H1 (cell line): Measurements from ENCODE around the gene VCPKMT. TPM values are rescaled to one million over a fixed set of nuclear protein-coding genes. Genes with fewer than 3 reads are reported as not detected.

ENCODE experiments used
- CTCF ChIA-PET: fragments of 300-600 bp; sonication (Branson Sonifier 250); formaldehyde crosslinking; loops from one replicate; lab custom pipeline; 2021; ENCODE audit not compliant: partially characterized antibody; lab: Charles Lee
- POLR2A ChIA-PET: fragments of 300-600 bp; sonication (Branson Sonifier 250); formaldehyde crosslinking; loops from one replicate; lab custom pipeline; 2021; ENCODE audit warnings: inconsistent platforms; ENCODE audit not compliant: partially characterized antibody; lab: Charles Lee
- DNase-seq, 2 experiments: peaks; one replicate each; pipeline versions ENCODE4 v3.0.0 to v3.0.0-alpha.2; 2010 to 2022; ENCODE audit warnings: low spot score in 2 of 2, low read depth in 1 of 2, mixed read lengths in 1 of 2
- FAIRE-seq: peaks from 2 replicates; lab custom pipeline; 2011; peaks lifted over from hg19 to GRCh38; lab: Jason Lieb, UNC
- H2AFZ ChIP-seq: 2 replicates; pipeline ENCODE4 v1.8.1; 2012; ENCODE audit warnings: low read length, inconsistent platforms
- H2AK5ac ChIP-seq: 2 replicates; pipeline ENCODE4 v1.6.1; 2013; ENCODE audit warnings: low read depth, low read length
- H2BK120ac ChIP-seq: replicated peaks from 2 replicates; pipeline ENCODE3; 2013; ENCODE audit warnings: low read depth, low read length, inconsistent platforms
- H2BK12ac ChIP-seq: 2 replicates; pipeline ENCODE4 v1.6.1; 2013; ENCODE audit warnings: low read depth, low read length
- H2BK15ac ChIP-seq: 2 replicates; pipeline ENCODE4 v1.6.1; 2013; ENCODE audit warnings: low read length
- H2BK20ac ChIP-seq: 2 replicates; pipeline ENCODE4 v1.6.1; 2013; ENCODE audit warnings: low read length
- H2BK5ac ChIP-seq: 2 replicates; pipeline ENCODE4 v1.6.1; 2013; ENCODE audit warnings: low read depth, low read length
- H3K14ac ChIP-seq: 2 replicates; pipeline ENCODE4 v1.6.1; 2013; ENCODE audit warnings: inconsistent platforms; ENCODE audit not compliant: insufficient read length
- H3K18ac ChIP-seq: 2 replicates; pipeline ENCODE4 v1.6.1; 2013; ENCODE audit warnings: low read length; ENCODE audit errors: extremely low read depth
- H3K23ac ChIP-seq: 2 replicates; pipeline ENCODE4 v1.6.1; 2013; ENCODE audit warnings: inconsistent platforms; ENCODE audit not compliant: insufficient read length
- H3K23me2 ChIP-seq: 2 replicates; pipeline ENCODE4 v1.6.1; 2013; ENCODE audit warnings: low read depth, low read length
- H3K27ac ChIP-seq: 2 replicates; pipeline ENCODE4 v1.6.1; 2011; ENCODE audit warnings: low read depth, low read length, inconsistent platforms
- H3K27me3 ChIP-seq, 4 experiments: replicated peaks in 1 of 4; 1 replicate in 1 of 4; 2 replicates in 3 of 4; pipeline versions ENCODE4 v1.6.1 to v1.8.1; 2011 to 2013; ENCODE audit warnings: low read length in 3 of 4, mild to moderate bottlenecking in 3 of 4, inconsistent platforms in 2 of 4, mixed read lengths in 2 of 4, moderate library complexity in 1 of 4; ENCODE audit not compliant: control insufficient read depth in 3 of 4, insufficient read depth in 3 of 4; ENCODE audit errors: extremely low read depth in 1 of 4
- H3K36me3 ChIP-seq, 4 experiments: 2 replicates each; pipeline versions ENCODE4 v1.6.1 to v1.8.1; 2011 to 2013; ENCODE audit warnings: mild to moderate bottlenecking in 4 of 4, low read length in 3 of 4, moderate library complexity in 2 of 4, control low read depth in 1 of 4, inconsistent platforms in 1 of 4; ENCODE audit not compliant: insufficient read depth in 4 of 4, control insufficient read depth in 2 of 4
- H3K4ac ChIP-seq: replicated peaks from 2 replicates; pipeline ENCODE3; 2013; ENCODE audit warnings: low read length, low read depth, mixed read lengths, inconsistent platforms; ENCODE audit not compliant: insufficient read length
- H3K4me1 ChIP-seq, 4 experiments: replicated peaks in 1 of 4; 1 replicate in 1 of 4; 2 replicates in 3 of 4; pipeline versions ENCODE4 v1.6.1 to v1.8.1; 2011 to 2013; ENCODE audit warnings: low read length in 3 of 4, inconsistent platforms in 2 of 4, mixed read lengths in 1 of 4; ENCODE audit not compliant: insufficient read depth in 4 of 4, control insufficient read depth in 3 of 4
- H3K4me2 ChIP-seq, 2 experiments: 2 replicates each; pipeline versions ENCODE4 v1.6.1 to v1.8.1; 2011 to 2013; ENCODE audit warnings: low read depth in 2 of 2, low read length in 2 of 2, control low read depth in 1 of 2, inconsistent platforms in 1 of 2, mild to moderate bottlenecking in 1 of 2; ENCODE audit not compliant: insufficient read depth in 1 of 2
- H3K4me3 ChIP-seq, 4 experiments: fragments of 200-600, 300-600 bp in 1 of 4; sonication (generic), shearing (Covaris generic), sonication (Bioruptor Twin) in 1 of 4; 2 replicates each; pipeline versions ENCODE4 v1.5.1 to v1.8.1; 2011 to 2016; ENCODE audit warnings: low read length in 4 of 4, low read depth in 3 of 4, control low read depth in 2 of 4, inconsistent platforms in 2 of 4, mild to moderate bottlenecking in 2 of 4, mixed read lengths in 1 of 4, moderate library complexity in 1 of 4; ENCODE audit not compliant: insufficient read depth in 2 of 4; ENCODE audit errors: extremely low read depth in 1 of 4
- H3K56ac ChIP-seq: replicated peaks from 2 replicates; pipeline ENCODE3; 2013; ENCODE audit warnings: low read depth, mild to moderate bottlenecking, mixed read lengths, low read length, inconsistent platforms; ENCODE audit not compliant: insufficient read length
- H3K79me1 ChIP-seq: 2 replicates; pipeline ENCODE4 v1.6.1; 2013; ENCODE audit warnings: low read depth, low read length, control low read depth
- H3K79me2 ChIP-seq, 2 experiments: 2 replicates each; pipeline versions ENCODE4 v1.6.1 to v1.8.1; 2012 to 2013; ENCODE audit warnings: low read length in 2 of 2, mild to moderate bottlenecking in 2 of 2, inconsistent platforms in 1 of 2; ENCODE audit not compliant: insufficient read depth in 2 of 2, control insufficient read depth in 1 of 2
- H3K9ac ChIP-seq, 4 experiments: replicated peaks in 1 of 4; 1 replicate in 1 of 4; 2 replicates in 3 of 4; pipeline versions ENCODE4 v1.6.1 to v1.8.1; 2011 to 2013; ENCODE audit warnings: low read depth in 3 of 4, low read length in 3 of 4, control low read depth in 2 of 4, mild to moderate bottlenecking in 2 of 4, moderate library complexity in 2 of 4, inconsistent platforms in 1 of 4; ENCODE audit errors: extremely low read depth in 1 of 4
- H3K9me3 ChIP-seq, 2 experiments: 2 replicates each; pipeline versions ENCODE4 v1.6.1 to v1.8.1; 2012 to 2013; ENCODE audit warnings: mild to moderate bottlenecking in 2 of 2, moderate library complexity in 2 of 2, control low read depth in 1 of 2, inconsistent platforms in 1 of 2, low read depth in 1 of 2, low read length in 1 of 2, mixed read lengths in 1 of 2; ENCODE audit not compliant: insufficient read depth in 2 of 2
- H4K20me1 ChIP-seq, 2 experiments: replicated peaks in 1 of 2; 2 replicates each; pipeline versions ENCODE3 to v1.8.1; 2011 to 2013; ENCODE audit warnings: inconsistent platforms in 2 of 2, low read length in 2 of 2, mild to moderate bottlenecking in 1 of 2; ENCODE audit not compliant: insufficient read depth in 2 of 2, control insufficient read depth in 1 of 2
- H4K5ac ChIP-seq: 2 replicates; pipeline ENCODE4 v1.6.1; 2013; ENCODE audit warnings: low read length, low read depth, mixed read lengths, inconsistent platforms; ENCODE audit not compliant: insufficient read length
- H4K8ac ChIP-seq: 2 replicates; pipeline ENCODE4 v1.8.0; 2013; ENCODE audit warnings: mild to moderate bottlenecking, moderate library complexity, low read length, inconsistent platforms; ENCODE audit not compliant: insufficient read depth; ENCODE audit errors: extremely low read depth
- H4K91ac ChIP-seq: replicated peaks from 2 replicates; pipeline ENCODE3; 2013; ENCODE audit warnings: low read length, mixed read lengths, inconsistent platforms; ENCODE audit not compliant: insufficient read length
- BCL11A ChIP-seq, 2 experiments: IDR thresholded peaks; one replicate each; pipeline ENCODE4 v1.6.1; 2011; ENCODE audit warnings: low read depth in 2 of 2, low read length in 2 of 2, mild to moderate bottlenecking in 2 of 2
- CBX5 ChIP-seq: fragments of 300-800, 300-1000 bp; sonication (generic); IDR thresholded peaks from 2 replicates; pipeline ENCODE4 v1.7.1; 2016; ENCODE audit warnings: antibody characterized with exemption, low read length, low read depth
- E2F6 ChIP-seq: IDR thresholded peaks from 2 replicates; pipeline ENCODE4 v1.6.1; 2012; ENCODE audit warnings: inconsistent platforms
- SP4 ChIP-seq: IDR thresholded peaks from 2 replicates; pipeline ENCODE4 v1.6.1; 2012; ENCODE audit warnings: low read length, inconsistent platforms
- WGBS, 2 experiments: shearing (Covaris generic) in 1 of 2; methylation state at CpG; one replicate each; pipeline versions ENCODE4 v1.1.6 to v1.1.7; 2013 to 2015; ENCODE audit warnings: low lambda C conversion rate in 2 of 2, mixed read lengths in 2 of 2, inconsistent platforms in 1 of 2, low coverage in 1 of 2, missing lambda C conversion rate in 1 of 2; ENCODE audit not compliant: insufficient replicate concordance in 2 of 2, insufficient coverage in 1 of 2, insufficient read length in 1 of 2; ENCODE audit errors: extremely low coverage in 1 of 2, missing lambda C conversion rate in 1 of 2; 5-methylcytosine and 5-hydroxymethylcytosine counted together
- polyA plus RNA-seq, 7 experiments: library from polyadenylated mRNA; depleted of rRNA in 3 of 7; stranded (reverse) in 5 of 7; unstranded in 2 of 7; fragments of >200 nt in 5 of 7; fragments of 200-250 nt in 2 of 7; gene quantifications; 1 replicate in 5 of 7; 2 replicates in 1 of 7; 4 replicates in 1 of 7; pipeline versions ENCODE4 v1.2.1 to v1.2.3, GENCODE V29; 2011 to 2013; ENCODE audit warnings: missing spikeins in 2 of 7, mixed read lengths in 2 of 7
- total RNA-seq: library from RNA; stranded (reverse); fragmentation: NEBNext Ultra II Directional; extraction: Animal tissue kit (Norgen Biotek cat#: 25700); gene quantifications from 2 replicates; pipeline ENCODE4 v1.2.1, GENCODE V29; 2021

The VCPKMT gene
- total and polyA plus RNA-seq, 2 of the 8 experiments (the other 6 are each of a cell fraction or from before 2014, with no cell fraction given): 3.8 to 7.1 TPM

DNA sequence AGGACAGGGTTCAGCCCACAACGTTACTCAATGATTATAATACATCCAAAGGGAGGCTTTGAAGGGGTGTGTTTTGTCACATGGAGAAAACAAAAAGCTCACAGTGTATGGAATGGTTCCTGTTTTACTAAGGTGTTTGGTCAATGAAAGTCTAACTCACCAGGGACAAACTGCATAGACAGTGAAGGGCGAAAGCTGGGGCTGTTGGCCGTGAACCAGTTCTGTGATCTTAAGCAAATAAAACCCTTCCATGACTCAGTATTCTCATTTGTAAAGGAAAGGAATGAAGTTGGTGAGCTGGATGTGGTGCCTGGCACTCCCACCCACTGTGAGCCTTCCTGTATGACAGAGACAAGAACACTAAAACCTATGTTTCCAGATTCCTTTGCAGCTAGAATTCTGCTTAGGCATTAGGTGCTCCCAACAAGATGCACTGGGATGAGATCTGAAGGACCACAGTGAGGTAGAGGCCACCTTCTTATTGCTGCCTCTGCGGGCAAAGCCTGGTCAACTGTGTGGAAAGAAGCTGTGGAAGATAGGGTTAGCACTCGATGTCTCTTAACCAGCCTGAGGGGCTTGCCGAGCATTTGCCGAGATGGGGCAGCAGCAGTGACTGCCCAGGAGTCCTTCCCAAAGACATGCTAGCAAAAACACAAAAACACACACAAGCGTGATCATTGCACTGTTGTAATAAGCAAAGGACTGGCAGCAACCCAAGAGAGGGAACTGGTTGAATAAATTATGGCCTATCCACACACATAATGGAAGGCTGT, 48.5 kb downstream of the VCPKMT start:
- Histone ChIP-seq H3K4me2 (no peak overlapping the region), H3K56ac (no peak overlapping the region), H3K9ac (no peak overlapping the region), H4K5ac (no peak overlapping the region), H3K79me2 (no peaks in the 10 kb centered on the region), H3K14ac (no peak overlapping the region), H4K20me1 (no peaks in the 10 kb centered on the region), H3K36me3 (no peaks in the 10 kb centered on the region), H2BK20ac (no peak overlapping the region), H2BK15ac (no peak overlapping the region), H3K4me1 (peaks cover 0 to 1% (median under 1%) of the 10 kb centered on the region in 4 experiments; a peak in 3 of 7 replicates), H4K8ac (no peak overlapping the region), H3K9me3 (no peaks in the 10 kb centered on the region), H3K79me1 (no peaks in the 10 kb centered on the region), H2BK5ac (no peak overlapping the region), H3K23ac (no peak overlapping the region), H3K18ac (no peak overlapping the region), H2AK5ac (no peak overlapping the region), H2BK12ac (no peak overlapping the region), H3K23me2 (no peaks in the 10 kb centered on the region), H3K4ac (no peak overlapping the region), H4K91ac (no peak overlapping the region), H3K27me3 (no peaks in the 10 kb centered on the region; a peak in 1 of 7 replicates), H2BK120ac (no peak overlapping the region), H2AFZ (no peak overlapping the region), H3K4me3 (no peak overlapping the region), H3K27ac (no peak overlapping the region)
- CTCF ChIA-PET: interaction anchor here (0.5 to 1.6 kb wide), 5 partner anchors 14 to 410 kb away, joined by 3 to 4 read pairs (median 3); no protein-coding TSS in a partner anchor
- FAIRE-seq: no peak
- 92% methylated on average over 8 of the region's 8 CpGs; no CpG with 5 or more reads in 1 of the 2 experiments for WGBS, 2 experiments
- no peak for DNase-seq
- POLR2A ChIA-PET: no interaction called here
- TF ChIP-seq E2F6 (no peak), SP4 (no peak), CBX5 (no peak), BCL11A (IDR thresholded peaks at IDR 0.05; ENCODE audit: low read depth in 2 of 2, low read length in 2 of 2) (no peak)
